ELF-1 (cell line): Measurements from ENCODE around the gene ABHD16A.

Source experiments
- DNase-seq: peaks from one replicate; pipeline ENCODE4 v3.0.0-alpha.2; 2016; ENCODE audit warnings: low read depth, low spot score

The ABHD16A gene

DNA sequence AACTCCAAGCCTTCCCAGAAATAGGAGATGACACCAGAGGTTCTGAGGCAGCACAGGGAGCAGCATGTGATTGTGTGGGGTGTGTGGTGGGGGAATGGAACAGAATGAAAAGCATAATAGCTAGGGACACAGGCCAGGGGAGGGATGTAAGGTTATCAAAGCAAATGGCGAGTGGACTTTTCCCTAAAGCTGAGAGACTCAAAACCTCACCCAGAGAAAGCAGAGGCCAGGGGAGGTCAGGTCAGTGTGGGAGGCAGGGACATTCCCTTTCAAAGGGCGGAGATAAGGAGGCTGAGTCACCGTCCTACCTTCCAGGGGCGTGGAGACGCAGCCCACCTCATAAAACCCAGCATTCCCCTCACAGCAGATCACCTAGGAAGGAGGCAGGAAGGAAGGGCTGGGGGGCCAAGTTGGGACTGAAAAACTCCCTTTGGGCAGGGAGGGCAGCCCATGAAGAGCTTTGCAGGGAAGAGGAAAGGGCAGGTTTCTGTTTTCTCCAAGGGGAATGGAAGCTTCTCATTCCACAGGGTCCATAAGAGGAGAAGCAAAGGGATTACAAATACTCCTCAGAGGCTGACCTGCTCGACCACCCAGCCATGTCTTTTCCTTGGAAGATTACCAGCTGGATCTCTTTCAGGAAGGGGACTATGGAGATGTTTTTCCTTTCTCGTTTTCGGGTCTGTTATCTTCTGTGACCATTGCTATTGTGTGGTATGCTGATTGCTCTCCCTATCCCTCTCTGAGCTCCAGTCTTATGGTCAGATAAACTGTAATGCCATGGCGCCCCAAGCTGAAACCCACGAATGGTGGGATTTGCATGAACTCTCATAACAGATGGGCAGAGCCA lies 12.7 kb downstream of the ABHD16A start:
- peak; percentile 74 for DNase-seq

DNA sequence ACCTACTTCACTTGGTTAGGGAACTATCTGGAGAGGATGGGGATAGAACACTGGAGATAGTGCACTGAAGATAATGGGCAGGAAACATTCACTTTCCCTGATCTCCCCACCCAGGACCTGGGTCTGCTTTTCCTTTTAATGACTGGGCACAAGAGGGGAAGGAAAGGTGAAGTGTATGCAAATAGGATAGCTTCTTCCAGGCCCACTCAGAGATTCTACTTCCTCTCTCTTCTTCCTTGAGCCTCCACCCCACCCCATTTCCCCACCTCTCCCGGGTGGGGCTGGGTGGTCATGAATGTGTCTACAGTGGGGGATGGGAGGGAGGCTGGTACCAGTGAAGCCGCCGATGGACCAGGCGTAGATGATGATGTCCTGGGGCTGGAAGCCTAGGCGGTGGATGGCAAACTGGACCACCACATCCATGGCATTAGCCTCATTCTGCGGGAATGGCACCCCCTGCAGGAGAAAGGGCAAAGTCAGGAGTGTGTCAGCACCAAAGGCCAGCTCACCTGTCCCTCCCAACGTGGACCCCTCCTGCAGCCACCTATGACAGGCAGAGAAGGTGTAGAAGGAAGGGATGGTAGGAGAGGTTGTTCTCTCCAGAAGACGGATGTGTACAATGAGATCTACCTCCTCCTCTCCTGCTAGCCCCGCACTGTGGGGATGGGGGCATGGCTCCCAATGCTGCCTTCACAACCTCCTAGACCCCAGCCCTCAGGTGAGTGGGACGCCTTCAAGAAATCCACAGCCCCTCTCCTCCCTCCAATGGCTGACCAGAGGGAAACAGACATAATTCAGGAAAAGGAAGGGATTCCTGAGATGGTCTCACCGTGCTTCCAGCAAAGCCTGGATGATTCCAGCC lies 13.6 kb downstream of the ABHD16A start:
- peak; percentile 23 for DNase-seq

- no peak for DNase-seq
Measured at GRCh38 chr6:31687860-31688693, 15.0 kb downstream of the ABHD16A start.

DNA sequence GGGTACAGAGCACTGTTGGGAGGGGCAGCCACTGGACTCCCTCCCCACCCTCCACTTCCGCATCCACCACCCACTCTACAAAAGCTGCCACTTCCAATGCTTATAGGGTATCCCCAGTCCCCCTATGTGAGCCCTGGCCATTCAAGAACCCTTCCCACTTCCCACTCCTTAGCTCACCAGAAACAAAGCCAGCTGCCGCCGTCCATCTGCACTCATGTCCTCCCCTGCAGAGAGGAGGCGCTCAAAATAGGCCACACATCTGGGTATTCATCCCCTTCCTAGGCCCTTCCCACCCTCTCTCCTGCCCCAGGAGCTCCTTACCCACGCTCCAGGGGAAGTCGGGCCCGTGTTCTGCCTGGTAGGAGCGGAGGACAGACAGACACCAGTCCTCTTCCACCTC lies 15.8 kb downstream of the ABHD16A start:
- no peak for DNase-seq

- DNase-seq, result no peak
Measured at GRCh38 chr6:31686483-31686882, 16.6 kb downstream of the ABHD16A start.

DNA sequence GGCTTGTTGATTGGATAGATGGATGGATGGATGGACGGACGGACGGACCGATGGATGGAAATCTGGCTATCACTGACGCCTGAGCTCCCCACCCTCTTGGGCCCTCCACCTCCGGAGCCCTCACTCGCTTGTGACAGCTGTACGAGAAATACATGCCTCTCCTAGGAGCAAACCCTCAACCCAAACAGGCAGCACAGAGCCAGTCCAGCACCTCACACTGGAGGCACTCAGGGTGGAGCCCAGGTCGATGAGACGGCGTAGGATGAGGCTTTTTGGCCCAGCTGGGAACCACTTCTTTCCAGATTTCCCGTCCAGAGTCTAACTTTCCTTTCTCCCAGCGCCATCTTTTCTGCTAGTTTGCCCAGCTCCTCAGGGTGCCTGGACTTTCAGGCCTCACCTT lies 19.5 kb downstream of the ABHD16A start:
- DNase-seq, result no peak

DNA sequence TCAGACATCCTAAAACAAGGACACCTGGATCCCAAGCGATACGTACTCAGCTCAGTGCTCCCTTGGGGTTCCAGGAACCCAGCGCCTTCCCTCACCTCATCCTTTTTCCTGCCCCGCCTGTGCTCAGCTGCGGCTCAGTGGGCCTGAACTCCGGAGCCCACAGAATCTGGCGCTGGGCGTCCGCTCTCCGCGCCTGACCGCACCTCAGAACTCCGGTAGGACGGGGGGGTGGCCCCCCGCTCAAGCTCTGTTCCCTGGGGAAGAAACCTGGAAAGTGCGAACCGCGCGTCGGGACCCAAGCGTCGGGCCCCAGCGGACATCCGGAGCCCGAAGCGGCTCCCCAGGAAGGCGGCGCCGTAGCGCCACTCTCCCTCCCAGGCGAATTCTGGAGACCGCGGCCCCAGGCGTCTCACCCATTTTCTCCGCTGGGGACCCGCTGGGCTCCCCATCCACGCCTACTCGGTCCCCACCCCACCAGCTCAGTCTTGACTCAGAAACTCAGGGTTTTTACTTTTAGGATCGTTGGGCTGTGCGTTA lies 21.9 kb downstream of the ABHD16A start:
- DNase-seq, result peak; percentile 54

DNA sequence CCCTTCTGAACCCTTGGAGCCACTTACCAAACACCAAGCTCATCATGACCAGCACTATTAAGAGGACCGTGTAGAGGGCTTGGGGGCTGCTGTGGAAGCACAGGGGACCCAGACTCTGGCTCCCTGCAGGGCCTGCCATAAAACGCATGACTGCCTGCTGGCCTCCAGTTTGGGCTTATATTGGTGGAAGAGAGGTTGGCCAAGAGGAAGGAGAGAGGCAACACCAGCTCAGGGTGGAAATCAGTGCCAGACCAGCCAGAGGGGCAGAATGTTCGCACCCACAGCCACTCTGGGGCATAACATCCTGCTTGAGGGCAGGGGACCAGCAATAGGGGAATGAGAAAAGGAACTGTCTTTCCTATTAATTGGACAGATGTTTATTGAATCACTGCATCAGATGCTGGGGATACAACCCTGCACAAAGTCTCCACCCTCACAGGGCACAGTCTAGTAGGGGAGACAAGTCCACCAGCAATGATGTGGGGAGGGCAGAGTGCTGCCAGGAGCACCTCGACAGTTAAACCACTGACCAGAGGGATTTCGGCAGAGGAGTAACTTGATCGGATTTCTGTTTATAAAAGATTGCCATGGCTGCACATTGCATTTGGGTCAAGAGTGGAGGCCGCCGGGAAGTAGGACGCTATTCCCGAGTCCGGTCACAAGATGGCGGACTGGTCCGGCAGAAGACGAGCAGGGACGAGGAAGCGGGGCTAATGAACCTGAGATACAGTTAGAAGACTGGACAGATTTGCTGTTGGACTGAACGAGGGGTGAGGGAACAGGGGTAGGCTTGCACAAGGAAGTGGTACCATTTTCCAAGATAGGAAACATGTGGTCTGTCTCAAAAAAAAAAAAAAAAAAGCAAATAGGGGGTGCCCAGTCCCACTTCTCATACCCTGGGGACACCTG lies 22.6 kb downstream of the ABHD16A start, which contains the start of gene LY6G5C:
Gene LY6G5C (minus strand): TSS at position 842 of the 909 bp plus-strand sequence. CDS start 694 bp downstream, at position 148.
- peak; percentile 85 for DNase-seq

DNA sequence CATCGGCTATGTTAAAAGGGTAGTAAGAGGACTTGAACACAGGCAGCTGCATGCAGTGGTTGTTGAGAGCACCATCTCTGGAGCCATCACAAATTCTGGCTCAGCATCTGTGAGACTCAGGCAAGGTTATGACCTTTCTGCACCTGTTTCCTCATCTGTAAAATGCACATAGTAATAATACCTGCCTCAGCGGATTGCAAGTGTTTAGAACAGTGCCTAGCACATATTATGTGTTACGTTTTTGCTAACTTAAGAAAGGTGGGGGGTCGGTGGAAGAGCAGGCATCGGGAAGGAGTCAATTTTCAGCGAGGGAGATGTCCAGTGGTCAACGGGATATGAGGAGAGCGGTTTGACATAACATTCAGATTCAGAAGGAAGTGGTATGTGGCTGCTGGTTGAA lies 25.2 kb downstream of the ABHD16A start:
- DNase-seq, result no peak

DNA sequence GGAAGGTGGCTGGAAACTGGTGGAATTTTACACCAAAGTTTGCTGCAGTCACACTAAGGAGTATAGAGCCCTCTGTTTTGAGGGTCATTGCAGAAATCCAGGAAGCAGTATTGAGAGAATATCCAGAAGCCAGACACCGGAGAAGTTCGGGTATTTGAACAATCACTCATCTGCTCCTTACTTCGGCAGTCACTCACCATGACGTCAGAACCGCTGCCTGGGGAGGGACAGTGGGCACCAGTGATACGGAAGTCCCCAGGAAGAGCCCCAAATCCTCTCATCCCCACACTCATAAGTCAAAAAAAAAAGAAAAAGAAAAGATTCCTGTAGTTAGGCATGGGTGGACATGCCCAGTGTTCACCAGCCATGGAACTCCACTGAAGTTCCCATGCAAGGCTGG lies 26.2 kb downstream of the ABHD16A start:
- no peak for DNase-seq

GRCh38 chr6:31676322-31676903 lies 26.7 kb downstream of the ABHD16A start:
- no peak for DNase-seq

- no peak for DNase-seq
Measured at GRCh38 chr6:31669676-31670075, 33.4 kb downstream of the ABHD16A start, which contains the start of gene LY6G5B. Gene LY6G5B (plus strand): TSS chr6:31669976. CDS start chr6:31670951, 975 bp downstream.

DNA sequence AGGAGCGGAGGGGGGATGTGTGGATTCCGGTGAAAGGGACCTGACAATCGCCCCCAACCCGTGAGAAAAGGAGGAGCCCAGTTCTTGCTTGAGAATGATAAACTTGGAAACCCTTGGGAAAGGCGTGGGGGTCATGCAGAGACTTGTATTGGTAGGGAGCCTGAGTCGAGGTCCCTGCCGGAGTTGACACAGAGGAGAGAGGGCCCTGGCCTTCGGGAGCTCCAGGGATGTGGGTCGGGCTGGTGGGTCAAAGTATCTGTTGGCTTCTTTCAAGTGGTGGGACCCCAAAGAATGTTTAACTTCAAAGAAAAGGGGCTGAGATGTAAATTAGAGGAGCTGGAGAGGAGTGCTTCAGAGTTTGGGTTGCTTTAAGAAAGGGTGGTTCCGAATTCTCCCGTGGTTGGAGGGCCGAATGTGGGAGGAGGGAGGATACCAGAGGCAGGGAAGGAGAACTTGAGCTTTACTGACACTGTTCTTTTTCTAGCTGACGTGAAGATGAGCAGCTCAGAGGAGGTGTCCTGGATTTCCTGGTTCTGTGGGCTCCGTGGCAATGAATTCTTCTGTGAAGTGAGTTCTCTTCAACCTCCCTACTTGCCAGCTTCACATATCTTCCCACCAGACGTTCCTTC lies 36.7 kb downstream of the ABHD16A start:
- peak; percentile 20 for DNase-seq

GRCh38 chr6:31665501-31666336 lies 37.4 kb downstream of the ABHD16A start, which contains the start of gene CSNK2B:
Gene CSNK2B (plus strand): TSS chr6:31666080. CDS start chr6:31666832, 752 bp downstream.
- peak; percentile 98 for DNase-seq

DNA sequence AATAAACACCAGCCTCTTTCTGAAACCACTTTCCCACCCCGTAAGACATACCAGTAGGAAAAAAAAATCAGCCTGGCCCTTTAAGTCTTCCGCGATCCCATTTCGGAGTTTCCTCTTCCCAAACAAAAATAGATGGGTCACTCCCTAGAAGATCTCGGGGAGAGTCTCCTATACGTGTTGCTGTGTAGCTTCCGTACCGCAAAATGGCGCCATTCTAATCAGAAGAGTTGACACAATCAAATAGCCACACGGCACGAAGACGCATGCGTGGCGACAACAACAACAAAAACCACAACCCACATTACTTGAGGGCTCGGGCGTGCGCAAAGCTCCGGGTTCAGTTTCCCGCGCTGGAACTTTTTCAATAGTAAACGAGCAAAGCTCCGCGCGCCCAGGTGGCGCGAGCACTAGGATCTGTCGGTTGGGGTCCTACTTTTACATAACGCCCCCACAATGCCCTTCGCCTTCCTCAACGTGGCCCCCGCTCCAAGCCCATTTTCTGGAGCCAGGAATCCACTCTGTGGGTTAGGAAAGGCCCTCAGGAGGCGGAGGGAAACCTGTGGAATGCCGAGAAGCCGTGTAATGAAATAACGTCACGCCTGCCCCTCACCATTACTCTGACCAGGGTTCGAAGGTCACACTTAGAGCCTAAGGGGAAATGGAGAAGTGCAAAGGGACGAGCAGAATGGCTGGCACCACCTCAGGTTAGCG lies 38.2 kb downstream of the ABHD16A start, which contains the start of gene GPANK1:
Gene GPANK1 (minus strand): TSS at position 208 of the 711 bp plus-strand sequence. CDS start 519 bp downstream, outside the sequence.
- DNase-seq, result peak; percentile 89

DNA sequence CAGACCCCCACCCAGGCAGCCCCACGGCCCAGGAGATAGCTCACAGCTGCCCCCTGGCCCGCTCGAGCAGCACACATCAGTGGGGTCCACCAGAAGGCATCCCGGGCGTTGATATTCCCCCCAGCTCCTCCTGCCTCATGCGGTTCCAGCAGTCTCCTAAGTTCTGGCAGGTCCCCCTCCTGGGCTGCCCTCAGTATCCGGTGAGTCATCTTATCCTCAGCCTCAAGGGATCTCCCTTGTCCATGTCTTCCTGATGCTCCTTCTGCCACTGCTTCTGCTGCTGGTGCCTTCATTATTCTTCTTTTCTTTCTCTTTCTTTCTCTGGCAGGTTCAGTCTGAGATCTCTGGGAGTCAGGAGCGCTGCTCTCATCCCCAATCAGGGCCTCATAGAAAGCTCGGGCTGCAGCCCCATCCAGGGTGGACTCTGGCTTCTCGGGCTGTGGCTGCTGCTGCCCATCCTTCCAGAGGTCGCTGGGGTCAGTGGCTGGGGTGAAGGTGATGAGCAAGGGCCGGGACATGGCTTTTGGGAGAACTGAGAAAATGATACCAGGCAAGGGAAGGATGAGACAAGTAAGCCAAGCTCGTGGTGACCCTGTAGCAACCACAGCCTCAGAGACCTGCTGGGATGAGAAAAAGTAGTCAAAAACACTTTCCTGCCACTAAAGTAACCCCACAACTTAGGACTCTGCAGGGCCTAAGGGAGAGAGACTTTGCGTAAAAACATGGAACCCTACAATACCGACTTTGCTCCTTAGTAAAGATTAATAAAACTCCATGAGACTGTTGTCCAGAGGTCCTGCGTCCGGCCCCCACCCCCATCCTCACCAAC lies 38.9 kb downstream of the ABHD16A start:
- peak; percentile 42 for DNase-seq
